Ectodermal cell (in vitro differentiated cells): ENCODE measurements around the gene ABCD1. TPM values are rescaled to one million over a fixed set of nuclear protein-coding genes. Genes with fewer than 3 reads are reported as not detected.
A peak's percentile ranks its signal among the peaks of the same experiment; 100 is the strongest.
"Not testable (repeated sequence)": the region's sequence is repeated elsewhere in the genome, so short reads cannot be mapped to it uniquely, and the experiment has no call there.

Source experiments
- H3K27ac ChIP-seq: 2 replicates; pipeline ENCODE4 v1.7.0; 2013; ENCODE audit warnings: mild to moderate bottlenecking, low read depth, low read length; ENCODE audit not compliant: insufficient read depth, poor library complexity, severe bottlenecking
- H3K27me3 ChIP-seq: 2 replicates; pipeline ENCODE4 v1.7.0; 2013; ENCODE audit warnings: mild to moderate bottlenecking, low read length; ENCODE audit not compliant: insufficient read depth, control insufficient read depth, poor library complexity, severe bottlenecking
- H3K36me3 ChIP-seq: one replicate; pipeline ENCODE4 v1.7.0; 2013; ENCODE audit warnings: low read length; ENCODE audit not compliant: control insufficient read depth, insufficient read depth
- H3K4me1 ChIP-seq: one replicate; pipeline ENCODE4 v1.7.0; 2013; ENCODE audit warnings: low read length; ENCODE audit not compliant: control insufficient read depth, insufficient read depth
- H3K4me3 ChIP-seq: 2 replicates; pipeline ENCODE4 v1.7.0; 2013; ENCODE audit warnings: low read depth, low read length, control low read depth; ENCODE audit not compliant: insufficient read depth
- H3K9me3 ChIP-seq: 2 replicates; pipeline ENCODE4 v1.7.0; 2013; ENCODE audit warnings: mild to moderate bottlenecking, low read length, moderate library complexity; ENCODE audit not compliant: control insufficient read depth
- WGBS, 2 experiments: methylation state at CpG; one replicate each; pipeline ENCODE4 v1.1.7; 2013; ENCODE audit warnings: missing lambda C conversion rate in 2 of 2; 5-methylcytosine and 5-hydroxymethylcytosine counted together
- polyA plus RNA-seq, 4 experiments: library from polyadenylated mRNA; stranded (reverse); fragments of 50-300 nt; gene quantifications; one replicate each; pipeline ENCODE4 v1.2.3, GENCODE V29; 2013

The ABCD1 gene
- polyA plus RNA-seq (2013, experiment 1 of 4): 4.5 TPM
- 5.3 TPM for polyA plus RNA-seq (2013, experiment 2 of 4)
- polyA plus RNA-seq (2013, experiment 3 of 4): 4.3 TPM
- polyA plus RNA-seq (2013, experiment 4 of 4): 4.9 TPM

- 0% methylated on average over 77 to 86 of the region's 88 CpGs for whole genome bisulfite sequencing, 2 experiments
- Histone ChIP-seq H3K4me1 (peaks cover 9% of the 10 kb centered on the region), H3K4me3 (peak within 1 kb of the TSS; percentile 65), H3K36me3 (no peaks in the 10 kb centered on the region), H3K27me3 (no peaks in the 10 kb centered on the region), H3K9me3 (no peaks in the 10 kb centered on the region), H3K27ac (peak within 1 kb of the TSS; percentile 26)
Observed at GRCh38 chrX:153724252-153725038, at the start of gene ABCD1, which contains the start of gene BCAP31. TSS of gene ABCD1 (plus strand) at chrX:153724856. CDS start at chrX:153725267, 411 bp downstream. TSS of gene BCAP31 (minus strand) at chrX:153724387. CDS start at chrX:153723244, 1,143 bp downstream.

GRCh38 chrX:153681175-153681574, 43.5 kb upstream of the ABCD1 start:
- Histone ChIP-seq H3K27me3 (no peaks in the 10 kb centered on the region), H3K4me1 (peaks cover 4% of the 10 kb centered on the region), H3K27ac (no peak overlapping the region), H3K9me3 (no peaks in the 10 kb centered on the region), H3K36me3 (no peaks in the 10 kb centered on the region), H3K4me3 (no peak overlapping the region)
- 86 to 87% methylated on average over 11 of the region's 12 CpGs for WGBS, 2 experiments

- H3K27ac ChIP-seq: peak overlapping the region; percentile 93
- not testable (repeated sequence) for H3K4me3 ChIP-seq, H3K4me1 ChIP-seq, H3K9me3 ChIP-seq, H3K36me3 ChIP-seq, H3K27me3 ChIP-seq
- 90 to 95% methylated on average over 8 of the region's 8 CpGs for WGBS, 2 experiments
Observed at GRCh38 chrX:153683486-153683885, 41.2 kb upstream of the ABCD1 start.

GRCh38 chrX:153684467-153685155, 40.0 kb upstream of the ABCD1 start:
- peaks cover 7% of the 10 kb centered on the region for H3K4me1 ChIP-seq
- H3K36me3 ChIP-seq: no peaks in the 10 kb centered on the region
- 0 to 1% methylated on average over 20 of the region's 21 CpGs for WGBS, 2 experiments
- peak overlapping the region; percentile 28 for H3K4me3 ChIP-seq
- H3K9me3 ChIP-seq: no peaks in the 10 kb centered on the region
- H3K27me3 ChIP-seq: no peaks in the 10 kb centered on the region
- H3K27ac ChIP-seq: peak overlapping the region; percentile 93

GRCh38 chrX:153685156-153685536, 39.5 kb upstream of the ABCD1 start:
- Histone ChIP-seq H3K27me3 (no peaks in the 10 kb centered on the region), H3K9me3 (no peaks in the 10 kb centered on the region), H3K4me1 (peaks cover 7% of the 10 kb centered on the region), H3K4me3 (peak overlapping the region; percentile 28), H3K27ac (peak overlapping the region; percentile 93), H3K36me3 (no peaks in the 10 kb centered on the region)
- 1 to 3% methylated on average over 21 of the region's 21 CpGs for WGBS, 2 experiments

- no peaks in the 10 kb centered on the region for H3K9me3 ChIP-seq
- H3K27me3 ChIP-seq: no peaks in the 10 kb centered on the region
- H3K36me3 ChIP-seq: no peaks in the 10 kb centered on the region
- peak overlapping the region; percentile 28 for H3K4me3 ChIP-seq
- 31 to 34% methylated on average over 24 of the region's 24 CpGs for WGBS, 2 experiments
- H3K27ac ChIP-seq: peak overlapping the region; percentile 95
- H3K4me1 ChIP-seq: peaks cover 7% of the 10 kb centered on the region
Observed at GRCh38 chrX:153685751-153686696, 38.6 kb upstream of the ABCD1 start.

- Histone ChIP-seq H3K27ac (peak overlapping the region; percentile 95), H3K36me3 (no peaks in the 10 kb centered on the region), H3K9me3 (no peaks in the 10 kb centered on the region), H3K4me3 (peak overlapping the region; percentile 28), H3K4me1 (peaks cover 7% of the 10 kb centered on the region), H3K27me3 (no peaks in the 10 kb centered on the region)
- 9 to 14% methylated on average over 9 of the region's 9 CpGs for WGBS, 2 experiments
Observed at GRCh38 chrX:153686711-153687110, 37.9 kb upstream of the ABCD1 start.

GRCh38 chrX:153687121-153688039, 37.3 kb upstream of the ABCD1 start, which contains the start of gene SLC6A8:
TSS of gene SLC6A8 (plus strand) at chrX:153687926. CDS start at chrX:153688575, 649 bp downstream.
- H3K4me1 ChIP-seq: peaks cover 7% of the 10 kb centered on the region
- H3K4me3 ChIP-seq: peak within 1 kb of the TSS; percentile 47
- H3K27ac ChIP-seq: peak within 1 kb of the TSS; percentile 95
- 1% methylated on average over 52 to 56 of the region's 66 CpGs for WGBS, 2 experiments
- no peaks in the 10 kb centered on the region for H3K9me3 ChIP-seq
- H3K36me3 ChIP-seq: no peaks in the 10 kb centered on the region
- no peaks in the 10 kb centered on the region for H3K27me3 ChIP-seq

GRCh38 chrX:153688071-153688470, 36.6 kb upstream of the ABCD1 start:
- no peaks in the 10 kb centered on the region for H3K27me3 ChIP-seq
- peak overlapping the region; percentile 47 for H3K4me3 ChIP-seq
- WGBS, 2 experiments: 0 to 1% methylated on average over 69 of the region's 69 CpGs
- H3K4me1 ChIP-seq: peaks cover 7% of the 10 kb centered on the region
- H3K36me3 ChIP-seq: no peaks in the 10 kb centered on the region
- no peaks in the 10 kb centered on the region for H3K9me3 ChIP-seq
- H3K27ac ChIP-seq: no peak overlapping the region
